ENCODE results near the gene INTS1.

Gene INTS1

DNA sequence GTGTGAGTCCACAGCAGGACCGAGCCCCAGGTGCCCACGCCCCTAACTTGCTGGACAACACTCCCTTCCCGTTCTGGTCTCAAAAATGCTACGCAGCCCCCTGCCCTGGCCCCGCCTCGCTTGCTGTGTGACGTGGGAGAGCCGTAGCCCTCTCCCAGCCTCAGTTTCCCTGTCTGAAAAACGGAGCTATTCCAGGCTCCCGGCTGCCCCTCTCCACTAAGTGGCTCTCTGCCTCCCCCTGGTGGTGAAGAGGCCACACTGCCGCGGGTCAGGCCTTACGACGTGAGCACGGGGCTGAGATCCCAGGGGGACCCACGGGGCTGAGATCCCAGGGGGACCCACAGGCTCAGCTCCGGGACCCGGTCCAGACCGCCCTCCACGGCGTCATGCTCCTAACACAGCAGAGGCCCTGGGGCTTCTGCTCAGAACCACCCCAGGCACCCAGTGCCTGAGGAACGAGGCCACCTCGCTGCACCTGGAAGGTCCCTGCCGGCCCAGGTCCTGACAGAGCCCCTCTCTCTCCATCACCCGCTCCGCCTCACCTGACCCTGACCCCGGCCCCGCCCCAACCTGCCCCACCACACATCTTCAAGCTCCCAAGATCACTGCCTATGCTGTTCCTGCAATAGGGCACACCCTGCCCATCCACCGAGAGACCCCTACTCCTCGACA, 71.6 kb downstream of the INTS1 start:
- Histone ChIP-seq H3K4me2 (ENCODE audit: low read length) (no peak overlapping the region), H3K27ac (no peak overlapping the region), H2AFZ (no peak overlapping the region), H3K36me3 (ENCODE audit: control insufficient read depth, insufficient read depth, low read length) (no peaks in the 10 kb centered on the region), H3K9me3 (ENCODE audit: control insufficient read depth, low read length) (no peaks in the 10 kb centered on the region), H3K79me2 (no peaks in the 10 kb centered on the region), H3K4me1 (no peaks in the 10 kb centered on the region), H3K9ac (no peak overlapping the region), H3K27me3 (ENCODE audit: control insufficient read depth, insufficient read depth, low read length) (no peaks in the 10 kb centered on the region), H3K4me3 (ENCODE audit: low read depth, low read length) (no peak overlapping the region)
- peak; percentile 96 for TF ChIP-seq CTCF (IDR thresholded peaks at IDR 0.05)

GRCh38 chr7:1431634-1432380, 72.4 kb downstream of the INTS1 start:
- H3K9ac ChIP-seq = no peak overlapping the region
- no peak overlapping the region for H3K4me2 ChIP-seq (ENCODE audit: low read length)
- no peak for TF ChIP-seq CTCF (IDR thresholded peaks at IDR 0.05)
- no peak overlapping the region for H3K27ac ChIP-seq
- no peak overlapping the region for H3K4me3 ChIP-seq (ENCODE audit: low read depth, low read length)
- H3K36me3 ChIP-seq (ENCODE audit: control insufficient read depth, insufficient read depth, low read length) = no peaks in the 10 kb centered on the region
- no peaks in the 10 kb centered on the region for H3K27me3 ChIP-seq (ENCODE audit: control insufficient read depth, insufficient read depth, low read length)
- no peaks in the 10 kb centered on the region for H3K4me1 ChIP-seq
- H2AFZ ChIP-seq = no peak overlapping the region
- no peaks in the 10 kb centered on the region for H3K79me2 ChIP-seq
- H3K9me3 ChIP-seq (ENCODE audit: control insufficient read depth, low read length) = no peaks in the 10 kb centered on the region

DNA sequence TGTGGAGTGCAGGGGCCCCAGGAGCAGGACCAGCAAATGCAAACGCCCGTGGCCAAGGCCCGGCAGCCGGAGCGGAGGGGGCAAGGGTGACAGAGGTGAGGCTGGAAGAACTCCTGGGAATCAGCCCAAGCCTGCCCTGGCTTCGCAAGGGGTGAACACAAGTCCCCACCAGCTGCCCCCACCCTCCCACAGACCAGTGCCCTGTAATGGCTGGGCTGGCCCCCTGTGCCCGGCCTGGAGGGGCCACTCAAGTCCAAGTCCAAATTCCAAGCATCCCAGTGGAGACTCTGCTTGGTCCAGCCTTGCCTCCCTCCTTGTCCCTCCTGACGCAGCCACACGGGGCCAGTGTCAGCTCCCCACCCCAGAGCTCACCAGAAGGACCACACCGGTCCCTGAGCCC, 73.0 kb downstream of the INTS1 start:
- Histone ChIP-seq H3K27me3 (ENCODE audit: control insufficient read depth, insufficient read depth, low read length) (no peaks in the 10 kb centered on the region), H3K4me2 (ENCODE audit: low read length) (no peak overlapping the region), H2AFZ (no peak overlapping the region), H3K4me1 (no peaks in the 10 kb centered on the region), H3K27ac (no peak overlapping the region), H3K9me3 (ENCODE audit: control insufficient read depth, low read length) (no peaks in the 10 kb centered on the region), H3K79me2 (no peaks in the 10 kb centered on the region), H3K9ac (no peak overlapping the region), H3K4me3 (ENCODE audit: low read depth, low read length) (no peak overlapping the region), H3K36me3 (ENCODE audit: control insufficient read depth, insufficient read depth, low read length) (no peaks in the 10 kb centered on the region)
- no peak for TF ChIP-seq CTCF (IDR thresholded peaks at IDR 0.05)

DNA sequence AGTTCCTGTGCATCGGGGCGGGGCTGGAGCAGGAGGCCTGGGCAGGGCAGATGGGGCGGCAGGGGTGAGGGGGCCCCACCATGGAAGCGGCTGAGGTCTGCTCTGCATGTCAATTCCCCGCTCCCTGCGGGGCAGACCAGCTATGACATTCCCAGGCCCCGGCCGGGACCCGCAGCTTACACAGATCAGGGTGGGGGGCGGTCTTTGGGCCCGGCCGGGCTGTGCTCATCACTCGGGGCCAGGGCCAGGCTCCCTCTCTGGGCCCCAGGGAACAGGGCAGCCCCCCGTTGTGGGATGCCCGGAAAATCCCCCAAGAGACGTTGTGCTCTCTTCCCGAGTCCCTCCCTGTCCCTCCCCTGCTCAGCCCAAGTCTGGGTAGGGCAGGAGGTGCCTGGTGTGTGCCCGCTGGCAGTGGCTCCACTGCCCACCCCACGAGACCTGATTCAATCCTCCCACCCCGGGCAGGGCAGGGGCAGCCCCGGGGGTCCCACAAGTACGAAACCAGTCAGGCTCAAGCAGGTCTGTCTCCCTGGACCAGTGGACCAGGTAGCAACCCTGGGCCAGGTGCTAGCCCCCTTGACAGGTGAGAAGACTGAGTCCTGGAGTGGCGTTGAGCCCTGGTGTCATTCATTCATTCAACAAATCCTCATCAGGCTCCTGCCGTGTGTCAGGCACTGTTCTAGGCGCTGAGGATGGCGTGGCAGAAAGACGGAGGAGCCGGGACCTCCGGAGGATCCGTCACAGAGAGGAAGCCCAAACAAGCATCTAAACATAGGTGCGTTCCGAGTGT, 73.9 kb downstream of the INTS1 start:
- no peaks in the 10 kb centered on the region for H3K36me3 ChIP-seq (ENCODE audit: control insufficient read depth, insufficient read depth, low read length)
- H3K4me2 ChIP-seq (ENCODE audit: low read length) = no peak overlapping the region
- no peaks in the 10 kb centered on the region for H3K9me3 ChIP-seq (ENCODE audit: control insufficient read depth, low read length)
- no peak overlapping the region for H3K27ac ChIP-seq
- no peaks in the 10 kb centered on the region for H3K27me3 ChIP-seq (ENCODE audit: control insufficient read depth, insufficient read depth, low read length)
- H3K4me3 ChIP-seq (ENCODE audit: low read depth, low read length) = no peak overlapping the region
- H3K4me1 ChIP-seq = no peaks in the 10 kb centered on the region
- H3K79me2 ChIP-seq = no peaks in the 10 kb centered on the region
- no peak for TF ChIP-seq CTCF (IDR thresholded peaks at IDR 0.05)
- H2AFZ ChIP-seq = no peak overlapping the region
- no peak overlapping the region for H3K9ac ChIP-seq

Data from parathyroid adenoma (tissue), 2 donors.